A549 (cell line): ENCODE results near the gene SDF4. TPM values are rescaled to one million over a fixed set of nuclear protein-coding genes. Genes with fewer than 3 reads are reported as not detected.

Experiments
- ATAC-seq, 2 experiments: fragments of 200-7000 bp in 1 of 2; fragments of >200 bp in 1 of 2; cut with Nextera tagmentation in 1 of 2; cut with Tn5 transposase in 1 of 2; 3 replicates each; pipeline versions ENCODE4 v1.8.0 to v1.9.1; 2018 to 2020; ENCODE audit warnings: mild to moderate bottlenecking in 1 of 2, moderate library complexity in 1 of 2
- CTCF ChIA-PET: fragments of 300-600 bp; sonication (Branson Sonifier 250); formaldehyde crosslinking; extraction: SDS; loops from one replicate; lab custom pipeline; 2021; ENCODE audit warnings: antibody characterized with exemption, inconsistent platforms; lab: Yijun Ruan, JAX
- POLR2A ChIA-PET: fragments of 350-600 bp; formaldehyde crosslinking; extraction: SDS; loops from one replicate; lab custom pipeline; 2021; ENCODE audit warnings: antibody characterized with exemption, inconsistent platforms; lab: Yijun Ruan, JAX
- DNase-seq, 2 experiments: peaks; one replicate each; pipeline versions ENCODE4 v3.0.0 to v3.0.0-alpha.2; 2011 to 2016; ENCODE audit warnings: low read depth in 1 of 2, low spot score in 1 of 2
- FAIRE-seq: peaks from 2 replicates; lab custom pipeline; 2011; peaks lifted over from hg19 to GRCh38; lab: Jason Lieb, UNC
- H3K27ac ChIP-seq, 2 experiments: fragments of >200 bp; sonication (Bioruptor Twin); formaldehyde crosslinking; 3 replicates each; pipeline ENCODE4 v1.5.1; 2016 to 2017
- H3K4me1 ChIP-seq: fragments of >200 bp; sonication (Bioruptor Twin); formaldehyde crosslinking; 3 replicates; pipeline ENCODE4 v1.6.1; 2016
- H3K4me2 ChIP-seq: fragments of >200 bp; sonication (Bioruptor Twin); formaldehyde crosslinking; 3 replicates; pipeline ENCODE4 v1.6.1; 2016
- H3K4me3 ChIP-seq: fragments of >200 bp; sonication (Bioruptor Twin); formaldehyde crosslinking; 3 replicates; pipeline ENCODE4 v1.5.1; 2016
- H3K9me3 ChIP-seq: fragments of >200 bp; sonication (Bioruptor Twin); formaldehyde crosslinking; 3 replicates; pipeline ENCODE4 v1.6.1; 2016
- CBX2 ChIP-seq: fragments of 200-600 bp; sonication (generic); IDR thresholded peaks from 2 replicates; pipeline ENCODE4 v1.6.1; 2016; ENCODE audit warnings: low read depth, mild to moderate bottlenecking, borderline replicate concordance
- CHD4 ChIP-seq: fragments of 200-600 bp; sonication (generic); IDR thresholded peaks from 2 replicates; pipeline ENCODE4 v1.6.1; 2016; ENCODE audit warnings: antibody characterized with exemption, mild to moderate bottlenecking, borderline replicate concordance
- EP300 ChIP-seq, 2 experiments: fragments of >200 bp; sonication (Bioruptor Twin); formaldehyde crosslinking; IDR thresholded peaks; 2 replicates in 1 of 2; 3 replicates in 1 of 2; pipeline ENCODE4 v1.6.1; 2016 to 2017
- FOSL2 ChIP-seq, 2 experiments: fragments of 450-650 bp in 1 of 2; fragments of >200 bp in 1 of 2; sonication (Bioruptor Twin) in 1 of 2; formaldehyde crosslinking; IDR thresholded peaks; 2 replicates each; pipeline versions ENCODE4 v1.5.0 to v1.6.1; 2016 to 2020; ENCODE audit warnings: mild to moderate bottlenecking in 1 of 2, moderate library complexity in 1 of 2
- FOXS1 ChIP-seq: fragments of 250-450 bp; sonication (Bioruptor Pico); IDR thresholded peaks from 2 replicates; pipeline ENCODE4 v1.5.0; 2020; ENCODE audit warnings: mild to moderate bottlenecking, moderate library complexity
- HDAC2 ChIP-seq: fragments of 200-600 bp; sonication (generic); IDR thresholded peaks from 2 replicates; pipeline ENCODE4 v1.6.1; 2016
- HOXB13 ChIP-seq: fragments of 250-450 bp; sonication (Bioruptor Pico); IDR thresholded peaks from 2 replicates; pipeline ENCODE4 v1.5.0; 2020; ENCODE audit warnings: low read depth, mild to moderate bottlenecking, moderate library complexity
- KDM1A ChIP-seq: fragments of 200-600 bp; sonication (generic); IDR thresholded peaks from 2 replicates; pipeline ENCODE4 v1.6.1; 2016; ENCODE audit warnings: low read depth, mild to moderate bottlenecking
- KDM5A ChIP-seq: fragments of 200-600 bp; sonication (generic); IDR thresholded peaks from 2 replicates; pipeline ENCODE4 v1.6.1; 2016; ENCODE audit warnings: antibody characterized with exemption, mild to moderate bottlenecking
- MYC ChIP-seq: IDR thresholded peaks from 2 replicates; pipeline ENCODE4 v1.6.1; 2012; ENCODE audit warnings: mild to moderate bottlenecking, inconsistent platforms, low read length, improper control_type of control experiment, borderline replicate concordance
- POLR2AphosphoS2 ChIP-seq: conservative IDR thresholded peaks from 2 replicates; pipeline ENCODE4 v1.6.1; 2012; ENCODE audit warnings: low read length, improper control_type of control experiment, inconsistent platforms
- RARB ChIP-seq: fragments of 250-450 bp; sonication (Bioruptor Pico); IDR thresholded peaks from 2 replicates; pipeline ENCODE4 v1.8.0; 2021; ENCODE audit warnings: mild to moderate bottlenecking, moderate library complexity
- RNF2 ChIP-seq: fragments of 200-600 bp; sonication (generic); IDR thresholded peaks from 2 replicates; pipeline ENCODE4 v1.6.1; 2016; ENCODE audit warnings: low read depth, mild to moderate bottlenecking, antibody characterized with exemption, moderate library complexity, borderline replicate concordance
- ZNF302 ChIP-seq: fragments of 250-450 bp; sonication (Bioruptor Pico); IDR thresholded peaks from 2 replicates; pipeline ENCODE4 v1.9.0; 2021; ENCODE audit warnings: inconsistent platforms, mild to moderate bottlenecking, moderate library complexity
- ZSCAN20 ChIP-seq: fragments of 250-450 bp; sonication (Bioruptor Pico); IDR thresholded peaks from 2 replicates; pipeline ENCODE4 v1.8.0; 2022; ENCODE audit warnings: mild to moderate bottlenecking, moderate library complexity
- WGBS: methylation state at CpG from one replicate; pipeline ENCODE4 v1.1.6; 2017; ENCODE audit errors: missing lambda C conversion rate; 5-methylcytosine and 5-hydroxymethylcytosine counted together
- polyA plus RNA-seq, 4 experiments: library from polyadenylated mRNA; depleted of rRNA in 3 of 4; stranded (reverse); fragments of >200 nt; fragmentation: RNase III in 1 of 4; extraction: RNeasy Plus Mini Kit Qiagen cat#74134 plus additional on column Dnase treatment in 1 of 4; gene quantifications; 2 replicates in 3 of 4; 3 replicates in 1 of 4; pipeline ENCODE4 v1.2.3, GENCODE V29; 2011 to 2017
- TF ChIP-seq, protein P1 (sequence below): IDR thresholded peaks from 2 replicates; pipeline ENCODE4 v1.6.1; 2012; ENCODE audit warnings: low read depth, borderline replicate concordance
- TF ChIP-seq, protein P2 (sequence below): fragments of 250-450 bp; sonication (Bioruptor Pico); IDR thresholded peaks from 2 replicates; pipeline ENCODE4 v1.5.0; 2021; ENCODE audit warnings: mild to moderate bottlenecking, moderate library complexity, borderline replicate concordance
- TF ChIP-seq, protein P3 (sequence below): fragments of >200 bp; sonication (Bioruptor Twin); formaldehyde crosslinking; IDR thresholded peaks from 3 replicates; pipeline ENCODE4 v1.5.1; 2016
- TF ChIP-seq, protein P4 (sequence below): fragments of 250-450 bp; sonication (Bioruptor Pico); IDR thresholded peaks from 2 replicates; pipeline ENCODE4 v1.5.0; 2020; ENCODE audit warnings: low read depth, mild to moderate bottlenecking, moderate library complexity
- TF ChIP-seq, protein P5 (sequence below): IDR thresholded peaks from 2 replicates; pipeline ENCODE4 v1.6.1; 2012

The SDF4 gene
- polyA plus RNA-seq, 2 of the 4 experiments (the other 2 are of a cell fraction): 58.3 to 97.4 TPM

- Histone ChIP-seq H3K27ac (no peak overlapping the region), H3K9me3 (no peaks in the 10 kb centered on the region), H3K4me3 (no peak overlapping the region), H3K4me1 (0 out of 3 replicates have a peak, but pooled peaks cover 3% of the 10 kb centered on the region), H3K4me2 (no peak overlapping the region)
- WGBS: 96% methylated on average over 4 of the region's 24 CpGs
- CTCF ChIA-PET: interaction anchor here (1.7 to 2.0 kb wide), 2 partner anchors 15 to 91 kb away, joined by 4 to 7 read pairs; no protein-coding TSS in a partner anchor
- DNase-seq (no peak), ATAC-seq (no peak), FAIRE-seq (no peak)
- POLR2A ChIA-PET: no interaction called here
- TF ChIP-seq FOSL2 (IDR thresholded peaks at IDR 0.05) (no peak), FOSL2 (CRISPR knock-in tag; IDR thresholded peaks at IDR 0.05) (no peak)
- TF ChIP-seq, protein P1, sequence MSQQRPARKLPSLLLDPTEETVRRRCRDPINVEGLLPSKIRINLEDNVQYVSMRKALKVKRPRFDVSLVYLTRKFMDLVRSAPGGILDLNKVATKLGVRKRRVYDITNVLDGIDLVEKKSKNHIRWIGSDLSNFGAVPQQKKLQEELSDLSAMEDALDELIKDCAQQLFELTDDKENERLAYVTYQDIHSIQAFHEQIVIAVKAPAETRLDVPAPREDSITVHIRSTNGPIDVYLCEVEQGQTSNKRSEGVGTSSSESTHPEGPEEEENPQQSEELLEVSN: no peak
Measured at GRCh38 chr1:1212780-1213344, 18.9 kb downstream of the SDF4 start.

DNA sequence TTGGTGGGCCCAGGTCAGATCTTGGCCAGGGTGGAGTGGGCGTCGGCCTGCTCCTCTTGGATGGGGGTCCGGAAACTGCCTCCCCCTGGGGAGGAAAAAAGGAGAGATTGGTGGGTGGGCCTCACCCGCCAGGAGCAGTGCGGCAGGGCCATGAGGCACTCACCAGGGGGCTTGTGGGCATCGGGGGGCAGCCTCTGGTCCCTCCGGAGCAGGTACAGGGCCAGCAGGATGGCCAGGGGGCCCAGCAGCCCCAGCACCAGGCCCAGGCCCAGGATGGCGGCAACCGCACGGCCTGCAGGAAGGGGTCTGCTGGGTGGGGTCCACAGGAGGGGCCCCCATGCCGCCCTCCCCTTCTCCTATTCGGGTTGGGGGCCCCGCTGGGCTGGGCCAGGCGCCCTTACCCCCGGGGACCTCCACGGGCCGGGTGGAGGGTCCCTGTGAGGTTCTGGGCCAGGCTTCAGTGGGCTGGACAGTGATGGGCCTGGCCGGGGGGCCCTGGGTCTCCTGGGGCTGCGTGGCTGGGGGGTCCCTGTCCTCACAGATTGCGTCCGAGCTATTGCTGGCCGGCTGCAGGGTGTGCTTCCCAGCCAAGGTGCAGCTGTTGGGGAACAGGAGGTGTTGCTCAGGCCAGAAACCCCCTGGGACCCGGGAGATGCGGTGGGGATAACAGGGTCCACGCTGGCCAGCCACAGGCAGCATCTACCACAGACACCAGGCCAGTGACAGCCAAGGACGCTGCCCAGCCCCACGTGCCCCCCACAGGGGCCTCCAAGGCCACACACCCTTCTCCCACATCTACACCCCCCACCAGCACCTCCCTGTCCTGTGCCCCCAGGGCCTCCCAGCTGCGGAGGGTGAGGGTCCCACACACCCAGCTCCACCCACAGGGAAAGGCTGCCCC lies 20.0 kb downstream of the SDF4 start:
- 0 out of 3 replicates have a peak, but pooled peaks cover 3% of the 10 kb centered on the region for H3K4me1 ChIP-seq
- DNase-seq (no peak), FAIRE-seq (no peak), ATAC-seq (no peak)
- WGBS: 92% methylated on average over 8 of the region's 28 CpGs
- CTCF ChIA-PET: interaction anchor here (1.7 to 2.0 kb wide), 2 partner anchors 16 to 90 kb away, joined by 4 to 7 read pairs; no protein-coding TSS in a partner anchor
- H3K27ac ChIP-seq: no peak overlapping the region
- H3K4me2 ChIP-seq: no peak overlapping the region
- H3K9me3 ChIP-seq: no peaks in the 10 kb centered on the region
- POLR2A ChIA-PET: no interaction called here
- H3K4me3 ChIP-seq: no peak overlapping the region
- TF ChIP-seq CHD4 (no peak), CBX2 (no peak)
- TF ChIP-seq, all 56 proteins: peak for 0

- no peak for ATAC-seq
- DNase-seq: no peak
- H3K27ac ChIP-seq: no peak overlapping the region
- WGBS: no CpG with 5 or more reads among the region's 31 CpGs
- CTCF ChIA-PET: interaction anchor here (1.1 to 1.4 kb wide), 2 partner anchors 11 to 88 kb away, joined by 3 read pairs; no protein-coding TSS in a partner anchor
- H3K4me1 ChIP-seq: 0 out of 3 replicates have a peak, but pooled peaks cover 3% of the 10 kb centered on the region
- no peak for FAIRE-seq
- H3K4me2 ChIP-seq: no peak overlapping the region
- H3K4me3 ChIP-seq: no peak overlapping the region
- POLR2A ChIA-PET: no interaction called here
- H3K9me3 ChIP-seq: no peaks in the 10 kb centered on the region
- TF ChIP-seq, protein P2, sequence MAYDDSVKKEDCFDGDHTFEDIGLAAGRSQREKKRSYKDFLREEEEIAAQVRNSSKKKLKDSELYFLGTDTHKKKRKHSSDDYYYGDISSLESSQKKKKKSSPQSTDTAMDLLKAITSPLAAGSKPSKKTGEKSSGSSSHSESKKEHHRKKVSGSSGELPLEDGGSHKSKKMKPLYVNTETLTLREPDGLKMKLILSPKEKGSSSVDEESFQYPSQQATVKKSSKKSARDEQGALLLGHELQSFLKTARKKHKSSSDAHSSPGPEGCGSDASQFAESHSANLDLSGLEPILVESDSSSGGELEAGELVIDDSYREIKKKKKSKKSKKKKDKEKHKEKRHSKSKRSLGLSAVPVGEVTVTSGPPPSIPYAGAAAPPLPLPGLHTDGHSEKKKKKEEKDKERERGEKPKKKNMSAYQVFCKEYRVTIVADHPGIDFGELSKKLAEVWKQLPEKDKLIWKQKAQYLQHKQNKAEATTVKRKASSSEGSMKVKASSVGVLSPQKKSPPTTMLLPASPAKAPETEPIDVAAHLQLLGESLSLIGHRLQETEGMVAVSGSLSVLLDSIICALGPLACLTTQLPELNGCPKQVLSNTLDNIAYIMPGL (CRISPR knock-in tag): no peak
- TF ChIP-seq, protein P3, sequence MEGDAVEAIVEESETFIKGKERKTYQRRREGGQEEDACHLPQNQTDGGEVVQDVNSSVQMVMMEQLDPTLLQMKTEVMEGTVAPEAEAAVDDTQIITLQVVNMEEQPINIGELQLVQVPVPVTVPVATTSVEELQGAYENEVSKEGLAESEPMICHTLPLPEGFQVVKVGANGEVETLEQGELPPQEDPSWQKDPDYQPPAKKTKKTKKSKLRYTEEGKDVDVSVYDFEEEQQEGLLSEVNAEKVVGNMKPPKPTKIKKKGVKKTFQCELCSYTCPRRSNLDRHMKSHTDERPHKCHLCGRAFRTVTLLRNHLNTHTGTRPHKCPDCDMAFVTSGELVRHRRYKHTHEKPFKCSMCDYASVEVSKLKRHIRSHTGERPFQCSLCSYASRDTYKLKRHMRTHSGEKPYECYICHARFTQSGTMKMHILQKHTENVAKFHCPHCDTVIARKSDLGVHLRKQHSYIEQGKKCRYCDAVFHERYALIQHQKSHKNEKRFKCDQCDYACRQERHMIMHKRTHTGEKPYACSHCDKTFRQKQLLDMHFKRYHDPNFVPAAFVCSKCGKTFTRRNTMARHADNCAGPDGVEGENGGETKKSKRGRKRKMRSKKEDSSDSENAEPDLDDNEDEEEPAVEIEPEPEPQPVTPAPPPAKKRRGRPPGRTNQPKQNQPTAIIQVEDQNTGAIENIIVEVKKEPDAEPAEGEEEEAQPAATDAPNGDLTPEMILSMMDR: no peak
- TF ChIP-seq, protein P4, sequence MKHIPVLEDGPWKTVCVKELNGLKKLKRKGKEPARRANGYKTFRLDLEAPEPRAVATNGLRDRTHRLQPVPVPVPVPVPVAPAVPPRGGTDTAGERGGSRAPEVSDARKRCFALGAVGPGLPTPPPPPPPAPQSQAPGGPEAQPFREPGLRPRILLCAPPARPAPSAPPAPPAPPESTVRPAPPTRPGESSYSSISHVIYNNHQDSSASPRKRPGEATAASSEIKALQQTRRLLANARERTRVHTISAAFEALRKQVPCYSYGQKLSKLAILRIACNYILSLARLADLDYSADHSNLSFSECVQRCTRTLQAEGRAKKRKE (CRISPR knock-in tag): no peak
- TF ChIP-seq, protein P5, sequence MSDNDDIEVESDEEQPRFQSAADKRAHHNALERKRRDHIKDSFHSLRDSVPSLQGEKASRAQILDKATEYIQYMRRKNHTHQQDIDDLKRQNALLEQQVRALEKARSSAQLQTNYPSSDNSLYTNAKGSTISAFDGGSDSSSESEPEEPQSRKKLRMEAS: no peak
- TF ChIP-seq KDM1A (no peak), HDAC2 (no peak), KDM5A (no peak), RARB (no peak), HOXB13 (CRISPR knock-in tag) (no peak), POLR2AphosphoS2 (no peak), ZNF302 (CRISPR knock-in tag) (no peak), RNF2 (no peak), MYC (no peak), FOXS1 (CRISPR knock-in tag) (no peak), EP300 (IDR thresholded peaks at IDR 0.05) (no peak), ZSCAN20 (CRISPR knock-in tag) (no peak)
Measured at GRCh38 chr1:1210726-1211540, 20.9 kb downstream of the SDF4 start.
